ENCODE measurements around the gene ERMN. TPM values are rescaled to one million over a fixed set of nuclear protein-coding genes. Genes with fewer than 3 reads are reported as not detected.
"Not testable (repeated sequence)": the region's sequence is repeated elsewhere in the genome, so short reads cannot be mapped to it uniquely, and the experiment has no call there.

The ERMN gene
- polyA plus RNA-seq, 3 donors, result 0.27 to 0.56 (median 0.54) TPM

DNA sequence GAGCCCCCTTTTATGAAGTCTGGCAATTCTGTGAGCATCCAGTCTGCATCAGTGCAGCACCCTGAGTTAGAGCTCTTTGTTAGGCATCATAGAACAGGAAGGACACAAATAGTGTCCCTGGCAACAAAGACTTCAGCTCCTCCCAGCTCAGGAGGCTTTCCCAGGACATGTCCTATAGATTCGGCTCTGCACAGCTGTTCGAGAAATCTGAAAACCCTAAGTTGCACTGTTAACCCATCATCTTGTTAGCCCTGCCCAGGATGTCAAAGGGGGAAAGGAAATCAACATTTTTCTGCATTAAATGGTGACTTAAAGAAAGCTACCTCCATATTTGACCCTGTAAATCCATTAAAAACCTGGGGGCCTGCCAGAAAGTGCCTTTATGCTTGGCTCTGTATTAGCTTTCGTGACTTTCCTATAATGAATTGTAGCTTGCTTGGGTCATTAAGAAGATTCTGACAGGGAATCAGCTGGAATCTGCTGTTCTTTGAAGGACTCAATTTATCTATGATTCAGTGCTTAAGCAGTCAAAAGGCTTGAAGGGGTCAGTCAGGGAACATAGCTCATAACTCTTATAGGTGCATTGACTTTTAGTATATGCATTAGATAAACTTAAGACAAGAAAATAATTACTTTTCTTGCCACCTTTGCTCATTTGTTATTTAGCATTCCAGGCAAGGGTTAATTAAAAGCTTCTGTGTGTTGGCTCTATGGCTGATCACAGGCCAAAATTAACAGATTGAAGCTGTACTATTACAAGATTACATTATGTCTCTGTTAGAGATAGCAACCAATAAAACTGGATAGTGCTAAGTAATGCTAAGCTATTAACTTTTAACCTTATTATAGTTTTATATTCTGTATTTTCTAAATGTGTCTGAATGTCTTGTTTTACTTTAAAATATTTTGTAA, 20.6 kb downstream of the ERMN start:
- peak in 9 of 11 donors; percentile 24 to 61 (median 39) for DNase-seq (ENCODE audit: extremely low read depth in 1 of 11, low read depth in 9 of 11, low spot score in 4 of 11)

DNA sequence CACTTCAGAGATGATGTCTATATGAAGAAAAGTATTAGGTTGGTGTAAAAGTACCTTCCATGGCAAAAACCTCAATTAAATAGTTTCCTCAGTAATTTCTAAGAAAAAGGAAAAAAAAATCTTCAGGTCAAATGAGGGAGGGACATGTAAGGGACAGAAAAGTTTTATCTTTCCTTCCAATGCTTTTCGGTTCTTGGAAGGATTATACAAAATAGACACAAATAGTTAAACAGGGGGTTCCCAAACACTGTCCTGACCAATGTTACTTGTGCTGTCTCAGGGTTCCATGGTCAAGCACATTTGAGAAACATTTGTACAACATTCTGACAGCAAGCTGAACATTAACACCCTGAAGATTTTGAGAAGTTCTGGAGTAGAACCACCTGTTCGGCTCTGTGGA, 22.0 kb downstream of the ERMN start:
- DNase-seq (ENCODE audit: extremely low read depth in 1 of 11, low read depth in 9 of 11, low spot score in 4 of 11), result no peak

DNA sequence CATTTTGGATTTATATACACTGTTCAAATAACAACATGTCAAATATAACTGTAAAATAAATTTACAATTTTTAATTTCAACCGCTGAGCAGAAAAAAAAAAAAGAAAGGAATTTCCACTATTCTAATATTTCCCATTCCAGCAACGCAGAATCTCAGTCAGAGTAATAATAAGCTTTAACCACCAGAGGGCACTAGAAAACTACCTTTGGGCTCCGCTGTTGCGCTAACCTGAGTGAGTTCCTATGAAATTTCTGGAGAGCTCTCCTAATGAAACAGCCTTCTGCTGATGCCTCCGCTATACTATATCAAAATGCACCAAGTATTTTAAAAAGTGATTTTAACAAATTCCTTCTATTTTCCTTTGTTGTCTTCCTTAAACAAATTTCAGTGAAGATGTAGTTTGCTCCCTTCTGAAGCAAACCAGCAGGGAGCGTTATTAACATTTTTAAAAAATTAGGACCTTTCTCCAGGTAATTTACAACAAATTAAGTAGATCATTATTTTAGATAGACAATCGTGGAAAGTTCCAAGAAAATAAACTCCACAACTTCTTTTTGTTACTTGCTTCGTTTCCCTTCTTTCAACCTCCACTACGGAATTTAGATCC, 23.0 kb downstream of the ERMN start:
- DNase-seq (ENCODE audit: extremely low read depth in 1 of 11, low read depth in 9 of 11, low spot score in 4 of 11), result peak; percentile 17 to 71 (median 42)

DNA sequence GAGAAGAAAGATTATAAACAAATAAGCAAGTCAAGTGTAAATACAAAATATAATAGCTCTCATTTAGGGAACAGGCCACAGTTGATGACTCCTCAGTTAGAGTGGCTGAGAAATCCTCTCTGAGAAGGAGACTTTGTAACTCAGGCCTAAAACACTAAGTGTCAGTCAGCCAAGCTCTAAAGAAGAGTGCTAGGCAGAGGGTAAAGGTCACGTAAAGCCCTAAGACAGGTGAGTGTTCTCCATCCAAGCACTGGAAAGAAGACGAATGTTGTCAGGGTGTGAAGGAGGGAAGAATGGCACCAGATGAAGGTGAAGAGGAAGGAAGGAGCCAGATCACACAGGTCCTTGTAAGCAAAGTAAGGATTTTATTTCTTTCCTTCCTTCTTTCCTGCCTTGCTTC, 24.3 kb downstream of the ERMN start:
- no peak for DNase-seq (ENCODE audit: extremely low read depth in 1 of 11, low read depth in 9 of 11, low spot score in 4 of 11)

DNA sequence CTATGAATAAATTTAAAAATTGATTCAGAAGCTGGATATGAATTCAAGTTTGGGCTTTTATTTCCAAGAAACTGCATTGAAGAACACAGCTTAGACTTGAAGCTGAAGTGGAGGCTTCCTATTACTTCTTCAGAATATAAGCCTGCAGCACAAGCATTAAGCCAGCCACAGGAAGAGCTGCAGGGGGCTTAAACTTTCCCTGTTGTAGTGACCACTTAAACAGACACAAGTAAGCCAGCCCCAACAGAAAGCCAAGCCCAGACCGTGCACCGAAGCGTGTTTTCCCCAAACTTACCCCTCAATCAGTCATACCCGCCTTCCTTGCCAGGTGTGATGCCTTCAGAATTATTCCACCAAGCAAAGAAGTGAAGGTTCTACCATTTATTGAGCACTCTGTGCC, 28.7 kb downstream of the ERMN start:
- no peak for DNase-seq (ENCODE audit: extremely low read depth in 1 of 11, low read depth in 9 of 11, low spot score in 4 of 11)

DNA sequence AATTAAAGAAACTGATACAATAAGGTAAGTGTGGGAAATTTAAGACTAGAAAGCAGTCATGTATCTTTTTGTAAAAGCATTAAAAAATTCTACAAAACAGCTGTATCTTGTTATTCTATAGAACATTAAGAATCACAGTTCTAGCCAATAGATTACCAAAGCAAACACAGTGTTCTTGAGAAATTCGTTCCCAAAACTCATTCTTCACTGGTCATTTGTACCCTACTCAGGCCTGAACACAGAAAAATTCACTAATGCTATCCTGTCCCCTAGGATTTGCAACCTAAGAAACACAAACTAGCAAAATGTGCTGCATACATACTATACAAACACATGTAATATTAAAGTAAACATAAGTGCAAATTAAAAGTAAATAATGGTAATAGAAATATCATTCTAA, 29.1 kb downstream of the ERMN start:
- DNase-seq (ENCODE audit: extremely low read depth in 1 of 11, low read depth in 9 of 11, low spot score in 4 of 11), result no peak

DNA sequence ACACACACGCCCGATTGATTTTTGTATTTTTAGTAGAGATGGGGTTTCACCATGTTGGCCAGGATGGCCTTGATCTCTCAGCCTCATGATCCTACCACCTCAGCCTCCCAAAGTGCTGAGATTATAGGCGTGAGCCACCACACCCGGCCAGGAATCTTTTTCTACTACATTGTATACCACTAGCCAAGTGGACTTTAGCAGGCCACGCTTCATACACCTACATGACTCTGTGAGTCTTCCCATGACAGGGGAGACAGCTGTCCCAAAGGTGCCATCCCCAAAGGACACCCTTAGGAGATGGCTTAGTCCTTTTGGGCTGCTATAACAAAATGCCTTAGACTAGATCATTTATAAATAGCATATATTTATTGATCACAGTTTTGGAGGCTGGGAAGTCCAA, 32.8 kb downstream of the ERMN start:
- no peak for DNase-seq (ENCODE audit: extremely low read depth in 1 of 11, low read depth in 9 of 11, low spot score in 4 of 11)

DNA sequence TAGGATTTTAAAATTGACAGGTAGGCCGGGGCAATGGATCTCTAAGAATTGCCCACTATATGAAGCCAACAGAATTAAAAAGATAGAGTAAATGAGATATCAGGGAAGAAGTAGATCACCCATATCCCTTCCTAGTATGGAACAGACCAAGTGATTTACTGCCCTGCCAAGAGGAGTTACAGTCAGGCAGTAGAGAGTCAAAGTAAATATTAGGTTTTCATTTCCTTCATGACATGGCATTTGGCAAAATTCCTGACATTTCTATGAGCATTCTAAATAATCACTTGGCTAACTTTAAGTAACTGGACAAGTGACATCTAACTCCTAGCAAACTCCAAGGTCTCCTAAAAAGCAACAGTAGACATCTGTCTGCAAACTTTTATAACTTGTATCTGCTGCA, 34.6 kb downstream of the ERMN start:
- DNase-seq (ENCODE audit: extremely low read depth in 1 of 11, low read depth in 9 of 11, low spot score in 4 of 11), result peak in 1 of 11 donors; percentile 11

DNA sequence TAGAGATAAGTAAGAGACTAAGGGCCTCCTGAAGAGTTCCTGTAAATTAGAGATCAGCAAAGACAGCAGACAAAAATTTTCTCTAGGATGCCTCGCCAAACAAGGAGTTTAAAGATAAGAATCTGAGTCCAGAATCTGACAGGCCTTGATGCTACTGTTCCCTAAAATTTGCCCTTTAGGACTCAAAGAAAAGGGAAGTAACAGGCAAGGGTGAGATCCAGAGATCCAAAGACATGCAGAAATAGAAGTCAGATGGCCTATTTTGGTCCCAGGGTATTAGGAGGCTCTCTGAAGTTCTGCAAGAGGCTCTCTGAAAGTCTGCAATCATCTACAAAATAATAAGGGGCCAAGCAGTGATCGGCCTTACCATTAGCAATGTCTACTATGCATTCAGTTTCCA, 35.1 kb downstream of the ERMN start:
- DNase-seq (ENCODE audit: extremely low read depth in 1 of 11, low read depth in 9 of 11, low spot score in 4 of 11), result no peak

DNA sequence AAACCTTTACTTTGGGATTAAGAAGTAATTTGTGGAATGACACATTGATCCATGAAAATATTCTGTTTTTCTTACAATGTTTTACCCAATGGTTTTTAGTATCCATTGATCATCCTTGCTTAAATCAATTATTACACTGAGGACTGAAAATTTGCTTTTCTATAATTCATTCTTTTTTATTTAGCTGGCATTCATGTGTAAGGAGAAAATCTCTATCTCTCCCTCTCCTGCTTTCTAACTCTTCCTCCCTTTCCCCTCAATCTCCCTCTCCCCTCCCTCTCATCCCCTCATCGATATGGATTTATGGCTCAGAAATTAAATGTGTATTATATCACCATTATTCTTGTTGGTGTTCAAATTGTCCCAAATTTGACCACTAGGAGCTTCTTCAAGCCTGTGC, 38.5 kb downstream of the ERMN start:
- DNase-seq (ENCODE audit: extremely low read depth in 1 of 11, low read depth in 9 of 11, low spot score in 4 of 11), result no peak

DNA sequence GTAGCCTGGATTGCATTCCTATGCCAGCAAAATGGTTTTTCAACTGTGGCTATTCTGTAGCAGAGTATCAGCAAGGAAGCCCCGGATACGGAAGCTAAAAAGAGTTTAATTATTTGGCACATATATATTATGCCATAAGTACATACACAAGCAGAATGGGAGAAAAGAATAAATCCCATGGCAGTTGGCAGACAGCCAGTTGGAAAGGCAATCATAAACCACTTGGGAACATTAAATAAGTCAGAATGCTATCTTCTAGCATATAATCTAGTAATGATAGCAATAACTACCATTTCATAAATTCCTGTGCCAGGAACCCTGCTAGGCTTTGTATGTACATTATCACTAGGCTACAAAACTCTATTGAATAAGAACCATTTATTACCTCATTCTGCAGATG, 42.2 kb downstream of the ERMN start:
- DNase-seq (ENCODE audit: extremely low read depth in 1 of 11, low read depth in 9 of 11, low spot score in 4 of 11), result no peak

DNA sequence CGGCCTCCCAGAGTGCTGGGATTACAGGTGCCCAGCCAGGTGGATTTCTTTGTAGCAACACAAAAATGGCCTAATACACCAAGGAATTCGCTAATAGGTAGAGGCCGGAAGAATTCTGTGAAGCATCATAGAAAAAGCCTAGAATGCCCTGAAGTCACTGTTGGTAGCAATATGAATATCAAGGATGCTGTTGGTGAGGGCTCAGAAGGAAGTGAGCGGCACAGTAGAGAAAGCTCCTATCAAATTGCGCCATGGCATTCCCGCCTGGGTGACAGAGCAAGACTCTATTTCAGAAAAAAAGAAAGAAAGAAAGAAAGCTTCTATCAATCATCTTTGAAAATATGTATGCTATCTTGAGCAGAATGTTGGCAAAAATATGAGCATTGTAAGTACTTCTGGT, 44.3 kb downstream of the ERMN start:
- no peak for DNase-seq (ENCODE audit: extremely low read depth in 1 of 11, low read depth in 9 of 11, low spot score in 4 of 11)

DNA sequence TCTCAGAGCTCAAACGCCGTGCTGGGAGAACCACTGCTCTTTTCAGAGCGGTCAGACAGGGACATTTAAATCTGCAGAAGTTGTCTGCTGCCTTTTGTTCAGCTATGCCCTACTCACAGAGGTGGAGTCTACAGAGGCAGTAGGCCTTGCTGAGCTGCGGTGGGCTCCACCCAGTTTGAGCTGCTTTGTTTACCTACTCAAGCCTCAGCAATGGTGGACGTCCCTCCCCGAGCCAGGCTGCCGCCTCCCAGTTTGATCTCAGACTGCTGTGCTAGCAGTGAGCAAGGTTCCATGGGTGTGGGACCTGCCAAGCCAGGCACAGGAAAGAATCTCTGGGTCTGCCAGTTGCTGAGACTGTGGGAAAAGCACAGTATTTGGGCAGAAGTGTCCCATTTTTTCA, 46.3 kb downstream of the ERMN start:
- DNase-seq (ENCODE audit: extremely low read depth in 1 of 11, low read depth in 9 of 11, low spot score in 4 of 11), result not testable (repeated sequence)

DNA sequence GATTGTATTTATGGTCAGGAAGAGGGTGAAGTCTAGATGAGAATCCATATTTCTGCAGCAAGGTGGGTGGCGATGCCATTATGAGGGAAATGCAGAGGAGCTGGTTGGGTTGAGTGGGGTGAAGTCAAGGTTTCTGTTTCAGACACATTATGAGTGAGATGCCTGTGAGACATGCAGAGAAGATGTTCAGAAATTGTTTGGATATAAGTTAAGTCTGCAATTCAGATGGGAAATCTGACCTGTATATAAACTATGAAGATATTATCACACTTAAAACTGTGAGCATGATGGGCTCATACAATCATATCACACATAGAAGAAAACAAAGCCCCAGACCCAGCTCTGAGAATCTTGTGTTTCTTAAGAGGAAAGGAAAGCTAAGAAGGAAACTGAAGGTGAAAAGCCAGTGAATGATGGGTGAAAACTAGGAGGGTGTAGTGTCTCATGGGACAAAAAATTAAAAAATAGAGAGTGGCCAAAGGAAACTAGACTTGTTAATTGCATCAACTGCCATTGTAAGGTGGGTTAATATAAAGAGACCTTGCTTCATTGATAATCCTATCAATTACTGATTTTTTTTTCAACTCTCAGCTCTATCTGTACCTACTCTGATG, 53.9 kb downstream of the ERMN start:
- DNase-seq (ENCODE audit: extremely low read depth in 1 of 11, low read depth in 9 of 11, low spot score in 4 of 11), result no peak

DNA sequence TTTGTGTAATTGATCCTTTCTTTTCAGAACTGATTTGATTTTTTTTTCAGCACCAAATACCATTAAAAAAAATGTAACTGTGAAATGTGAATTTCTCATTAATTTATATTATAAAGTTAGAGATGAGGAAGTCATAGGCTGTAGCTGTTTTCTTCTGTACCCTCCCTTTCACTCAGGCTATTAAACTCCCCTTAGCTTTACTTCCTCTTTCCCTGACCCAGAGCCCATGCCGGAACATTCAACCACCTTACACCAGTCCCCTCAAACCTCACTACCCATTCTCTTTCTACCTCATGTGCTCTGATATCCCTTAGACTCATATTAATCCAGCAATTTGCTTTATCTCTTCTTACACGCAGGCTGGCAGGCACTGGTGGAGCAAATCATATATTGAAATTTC, 55.7 kb downstream of the ERMN start:
- DNase-seq (ENCODE audit: extremely low read depth in 1 of 11, low read depth in 9 of 11, low spot score in 4 of 11), result no peak

DNA sequence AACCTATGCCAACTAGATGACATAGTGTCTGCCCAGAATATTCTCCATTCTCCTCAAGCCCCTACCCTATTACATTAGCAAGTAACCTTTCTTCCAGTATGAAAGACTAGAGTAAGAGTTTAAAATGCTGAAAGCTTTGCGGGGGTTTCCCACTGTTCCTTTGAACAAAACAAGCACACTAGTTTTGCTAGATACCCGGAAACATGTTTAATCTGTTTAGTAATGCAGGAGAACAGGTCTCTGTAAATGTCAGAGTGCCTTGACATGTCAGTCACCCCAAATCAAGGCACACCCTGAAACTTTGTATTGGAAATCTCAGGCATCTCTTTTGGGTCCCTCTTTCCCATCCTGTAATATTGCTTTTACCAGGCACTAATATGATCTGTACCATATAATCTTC, 56.6 kb downstream of the ERMN start:
- no peak for DNase-seq (ENCODE audit: extremely low read depth in 1 of 11, low read depth in 9 of 11, low spot score in 4 of 11)

All from renal cortex interstitium (tissue), 11 donors.